Mammary epithelial cell (primary cell): ENCODE results near the gene MAP3K5.

ENCODE experiments used
- CTCF ChIP-seq, 2 donors: IDR thresholded peaks in 1 of 2; conservative IDR thresholded peaks in 1 of 2; 2 replicates each; pipeline ENCODE4 v1.5.1; 2011 to 2012; ENCODE audit warnings: inconsistent platforms in 2 of 2, low read length in 2 of 2, mild to moderate bottlenecking in 2 of 2, control low read depth in 1 of 2, low read depth in 1 of 2; ENCODE audit not compliant: insufficient read depth in 1 of 2; ENCODE audit errors: extremely low read depth in 1 of 2
- EZH2 ChIP-seq: IDR thresholded peaks from 2 replicates; pipeline ENCODE4 v1.6.1; 2012; ENCODE audit warnings: low read length, inconsistent platforms, borderline replicate concordance

GRCh38 chr6:136568129-136568528 is 224.1 kb downstream of the MAP3K5 start:
- TF ChIP-seq CTCF (conservative IDR thresholded peaks at IDR 0.05 in 1 of 2, IDR thresholded peaks at IDR 0.05 in 1 of 2; ENCODE audit: extremely low read depth in 1 of 2, insufficient read depth in 1 of 2, low read depth in 1 of 2, low read length in 2 of 2) (no peak), EZH2 (no peak)
